K562 (cell line): ENCODE measurements around the gene ICAM1. TPM values are rescaled to one million over a fixed set of nuclear protein-coding genes. Genes with fewer than 3 reads are reported as not detected.
A peak's percentile ranks its signal among the peaks of the same experiment; 100 is the strongest.

Experiments used
- ELK3 ChIP-seq: fragments of 450-650 bp; formaldehyde crosslinking; IDR thresholded peaks from 2 replicates; pipeline ENCODE4 v1.4.0; 2020; ENCODE audit warnings: mild to moderate bottlenecking
- EWSR1 ChIP-seq: fragments of 450-650 bp; IDR thresholded peaks from 2 replicates; pipeline ENCODE4 v1.6.1; 2018; ENCODE audit warnings: borderline replicate concordance, mild to moderate bottlenecking, low read depth, moderate library complexity; ENCODE audit not compliant: partially characterized antibody
- HNRNPL ChIP-seq: fragments of 200-400 bp; formaldehyde crosslinking; IDR thresholded peaks from 2 replicates; pipeline ENCODE4 v1.6.1; 2017; ENCODE audit warnings: low read depth, mild to moderate bottlenecking, low read length
- IRF1 ChIP-seq: sonication (generic); formaldehyde crosslinking; IDR thresholded peaks from 2 replicates; pipeline ENCODE4 v1.8.0; 2022; ENCODE audit warnings: missing genetic modification reagents, mild to moderate bottlenecking, borderline replicate concordance
- LARP7 ChIP-seq: fragments of 450-650 bp; IDR thresholded peaks from 2 replicates; pipeline ENCODE4 v1.6.1; 2016
- PCBP2 ChIP-seq: fragments of 200-400 bp; formaldehyde crosslinking; IDR thresholded peaks from 2 replicates; pipeline ENCODE4 v1.6.1; 2018; ENCODE audit warnings: low read length, low read depth, mild to moderate bottlenecking, moderate library complexity; ENCODE audit not compliant: poor library complexity, severe bottlenecking
- RCOR1 ChIP-seq, 2 experiments: IDR thresholded peaks; 2 replicates each; pipeline ENCODE4 v1.6.1; 2012; ENCODE audit warnings: low read depth in 2 of 2, low read length in 2 of 2, borderline replicate concordance in 1 of 2, improper control_type of control experiment in 1 of 2
- SETDB1 ChIP-seq: IDR thresholded peaks from one replicate; pipeline ENCODE4 v1.6.1; 2012; ENCODE audit warnings: low read length, control low read depth, inconsistent platforms
- SIX5 ChIP-seq, 2 experiments: IDR thresholded peaks; 2 replicates each; pipeline ENCODE4 v1.6.1; 2011; ENCODE audit warnings: low read length in 2 of 2, borderline replicate concordance in 1 of 2, low read depth in 1 of 2, mild to moderate bottlenecking in 1 of 2, moderate library complexity in 1 of 2; ENCODE audit not compliant: insufficient read depth in 1 of 2
- SMARCA5 ChIP-seq: fragments of 450-650 bp; IDR thresholded peaks from 2 replicates; pipeline ENCODE4 v1.6.1; 2016
- ZFP36 ChIP-seq: fragments of 150-350 bp; IDR thresholded peaks from 2 replicates; pipeline ENCODE4 v1.6.1; 2018; ENCODE audit warnings: low read length, low read depth; ENCODE audit not compliant: partially characterized antibody
- ZNF140 ChIP-seq: fragments of 250-450 bp; sonication (Bioruptor Pico); IDR thresholded peaks from 2 replicates; pipeline ENCODE4 v1.8.0; 2021; ENCODE audit warnings: moderate library complexity, mild to moderate bottlenecking, inconsistent platforms
- ZNF445 ChIP-seq: fragments of 250-450 bp; sonication (Bioruptor Pico); IDR thresholded peaks from 2 replicates; pipeline ENCODE4 v1.4.0; 2020; ENCODE audit warnings: low read depth, mild to moderate bottlenecking, moderate library complexity
- polyA plus RNA-seq, 8 experiments: library from polyadenylated mRNA; depleted of rRNA in 4 of 8; stranded (reverse) in 5 of 8; unstranded in 3 of 8; fragments of >200 nt; fragmentation: Nextera tagmentation in 2 of 8; fragmentation: Illumina TruSeq in 1 of 8; extraction: Ambion mirVana in 2 of 8; extraction: Trizol in 1 of 8; gene quantifications; 2 replicates each; pipeline versions ENCODE4 v1.2.1 to v1.2.3, GENCODE V29; 2011 to 2014; ENCODE audit warnings: inconsistent platforms in 1 of 8, missing spikeins in 1 of 8
- total RNA-seq, 7 experiments: library from RNA; depleted of rRNA in 6 of 7; stranded (reverse); fragments of >200 nt in 6 of 7; fragmentation: Illumina TruSeq in 2 of 7; extraction: Trizol in 2 of 7; gene quantifications; 2 replicates each; pipeline versions ENCODE4 v1.2.1 to v1.2.3, GENCODE V29; 2011 to 2021; ENCODE audit warnings: low replicate concordance in 1 of 7
- TF ChIP-seq, protein P1 (sequence below): IDR thresholded peaks from 3 replicates; pipeline ENCODE4 v1.6.1; 2011; ENCODE audit warnings: borderline replicate concordance, mild to moderate bottlenecking, moderate library complexity; ENCODE audit not compliant: insufficient read length; ENCODE audit errors: extremely low read depth
- TF ChIP-seq, protein P2 (sequence below): sonication (generic); formaldehyde crosslinking; IDR thresholded peaks from 2 replicates; pipeline ENCODE4 v1.8.0; 2023; ENCODE audit warnings: mild to moderate bottlenecking, missing genetic modification reagents

Gene ICAM1
- total and polyA plus RNA-seq, 9 of the 15 experiments (the other 6 are each of a cell fraction or from before 2014, with no cell fraction given) = 2.3 to 24.4 (median 13.4) TPM

DNA sequence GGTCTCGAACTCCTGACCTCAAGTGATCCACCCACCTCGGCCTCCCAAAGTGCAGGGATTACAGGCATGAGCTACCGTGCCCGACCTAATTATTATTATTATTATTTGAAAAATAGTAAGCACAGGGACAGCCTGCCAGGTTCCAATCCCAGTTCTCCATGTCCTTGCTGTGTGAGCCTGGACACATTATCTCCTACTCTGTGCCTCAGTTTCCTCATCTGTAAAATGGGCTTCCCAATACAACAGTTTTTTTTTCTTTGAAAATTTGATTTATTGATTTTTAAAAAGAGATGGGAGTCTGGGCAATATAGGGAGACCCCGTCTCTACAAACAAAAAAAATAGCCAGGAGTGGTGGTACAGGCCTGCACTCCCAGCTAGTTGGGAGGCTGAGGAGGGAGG lies 35.4 kb downstream of the ICAM1 start (continued):
- TF ChIP-seq PCBP2 (no peak), EWSR1 (no peak), SETDB1 (no peak), ELK3 (no peak), SMARCA5 (peak; percentile 55; the same call in 1 of the 2 replicates), IRF1 (no peak), HNRNPL (no peak), ZNF445 (no peak), LARP7 (no peak), ZNF140 (CRISPR knock-in tag) (no peak), SIX5 (IDR thresholded peaks at IDR 0.05; ENCODE audit: borderline replicate concordance in 1 of 2, insufficient read depth in 1 of 2, low read depth in 1 of 2, low read length in 2 of 2) (no peak), RCOR1 (IDR thresholded peaks at IDR 0.05; ENCODE audit: borderline replicate concordance in 1 of 2, low read depth in 2 of 2, low read length in 2 of 2) (0 out of 4 replicates have a peak, but pooled peaks of 1 of the 2 experiments have one; percentile 42), ZFP36 (no peak)
- TF ChIP-seq, protein P1, sequence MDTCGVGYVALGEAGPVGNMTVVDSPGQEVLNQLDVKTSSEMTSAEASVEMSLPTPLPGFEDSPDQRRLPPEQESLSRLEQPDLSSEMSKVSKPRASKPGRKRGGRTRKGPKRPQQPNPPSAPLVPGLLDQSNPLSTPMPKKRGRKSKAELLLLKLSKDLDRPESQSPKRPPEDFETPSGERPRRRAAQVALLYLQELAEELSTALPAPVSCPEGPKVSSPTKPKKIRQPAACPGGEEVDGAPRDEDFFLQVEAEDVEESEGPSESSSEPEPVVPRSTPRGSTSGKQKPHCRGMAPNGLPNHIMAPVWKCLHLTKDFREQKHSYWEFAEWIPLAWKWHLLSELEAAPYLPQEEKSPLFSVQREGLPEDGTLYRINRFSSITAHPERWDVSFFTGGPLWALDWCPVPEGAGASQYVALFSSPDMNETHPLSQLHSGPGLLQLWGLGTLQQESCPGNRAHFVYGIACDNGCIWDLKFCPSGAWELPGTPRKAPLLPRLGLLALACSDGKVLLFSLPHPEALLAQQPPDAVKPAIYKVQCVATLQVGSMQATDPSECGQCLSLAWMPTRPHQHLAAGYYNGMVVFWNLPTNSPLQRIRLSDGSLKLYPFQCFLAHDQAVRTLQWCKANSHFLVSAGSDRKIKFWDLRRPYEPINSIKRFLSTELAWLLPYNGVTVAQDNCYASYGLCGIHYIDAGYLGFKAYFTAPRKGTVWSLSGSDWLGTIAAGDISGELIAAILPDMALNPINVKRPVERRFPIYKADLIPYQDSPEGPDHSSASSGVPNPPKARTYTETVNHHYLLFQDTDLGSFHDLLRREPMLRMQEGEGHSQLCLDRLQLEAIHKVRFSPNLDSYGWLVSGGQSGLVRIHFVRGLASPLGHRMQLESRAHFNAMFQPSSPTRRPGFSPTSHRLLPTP = no peak
- TF ChIP-seq, protein P2, sequence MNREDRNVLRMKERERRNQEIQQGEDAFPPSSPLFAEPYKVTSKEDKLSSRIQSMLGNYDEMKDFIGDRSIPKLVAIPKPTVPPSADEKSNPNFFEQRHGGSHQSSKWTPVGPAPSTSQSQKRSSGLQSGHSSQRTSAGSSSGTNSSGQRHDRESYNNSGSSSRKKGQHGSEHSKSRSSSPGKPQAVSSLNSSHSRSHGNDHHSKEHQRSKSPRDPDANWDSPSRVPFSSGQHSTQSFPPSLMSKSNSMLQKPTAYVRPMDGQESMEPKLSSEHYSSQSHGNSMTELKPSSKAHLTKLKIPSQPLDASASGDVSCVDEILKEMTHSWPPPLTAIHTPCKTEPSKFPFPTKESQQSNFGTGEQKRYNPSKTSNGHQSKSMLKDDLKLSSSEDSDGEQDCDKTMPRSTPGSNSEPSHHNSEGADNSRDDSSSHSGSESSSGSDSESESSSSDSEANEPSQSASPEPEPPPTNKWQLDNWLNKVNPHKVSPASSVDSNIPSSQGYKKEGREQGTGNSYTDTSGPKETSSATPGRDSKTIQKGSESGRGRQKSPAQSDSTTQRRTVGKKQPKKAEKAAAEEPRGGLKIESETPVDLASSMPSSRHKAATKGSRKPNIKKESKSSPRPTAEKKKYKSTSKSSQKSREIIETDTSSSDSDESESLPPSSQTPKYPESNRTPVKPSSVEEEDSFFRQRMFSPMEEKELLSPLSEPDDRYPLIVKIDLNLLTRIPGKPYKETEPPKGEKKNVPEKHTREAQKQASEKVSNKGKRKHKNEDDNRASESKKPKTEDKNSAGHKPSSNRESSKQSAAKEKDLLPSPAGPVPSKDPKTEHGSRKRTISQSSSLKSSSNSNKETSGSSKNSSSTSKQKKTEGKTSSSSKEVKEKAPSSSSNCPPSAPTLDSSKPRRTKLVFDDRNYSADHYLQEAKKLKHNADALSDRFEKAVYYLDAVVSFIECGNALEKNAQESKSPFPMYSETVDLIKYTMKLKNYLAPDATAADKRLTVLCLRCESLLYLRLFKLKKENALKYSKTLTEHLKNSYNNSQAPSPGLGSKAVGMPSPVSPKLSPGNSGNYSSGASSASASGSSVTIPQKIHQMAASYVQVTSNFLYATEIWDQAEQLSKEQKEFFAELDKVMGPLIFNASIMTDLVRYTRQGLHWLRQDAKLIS (CRISPR knock-in tag) = no peak
